NCI-H82 treated with DMSO at 0.1 percent for 48 hours (cell line): Measurements from ENCODE around the gene VDAC1.
"Not testable (repeated sequence)": the region's sequence is repeated elsewhere in the genome, so short reads cannot be mapped to it uniquely, and the experiment has no call there.

Source experiments
- DNase-seq: peaks from one replicate; lab custom pipeline; 2025; ENCODE audit not compliant: unreplicated experiment; lab: John Stamatoyannopoulos, UW

Gene VDAC1

GRCh38 chr5:134004626-134005416 is at the start of gene VDAC1:
VDAC1 (minus strand) TSS chr5:134004975; CDS start chr5:133993012, 11,963 bp downstream.
- DNase-seq: peak; percentile 17

DNA sequence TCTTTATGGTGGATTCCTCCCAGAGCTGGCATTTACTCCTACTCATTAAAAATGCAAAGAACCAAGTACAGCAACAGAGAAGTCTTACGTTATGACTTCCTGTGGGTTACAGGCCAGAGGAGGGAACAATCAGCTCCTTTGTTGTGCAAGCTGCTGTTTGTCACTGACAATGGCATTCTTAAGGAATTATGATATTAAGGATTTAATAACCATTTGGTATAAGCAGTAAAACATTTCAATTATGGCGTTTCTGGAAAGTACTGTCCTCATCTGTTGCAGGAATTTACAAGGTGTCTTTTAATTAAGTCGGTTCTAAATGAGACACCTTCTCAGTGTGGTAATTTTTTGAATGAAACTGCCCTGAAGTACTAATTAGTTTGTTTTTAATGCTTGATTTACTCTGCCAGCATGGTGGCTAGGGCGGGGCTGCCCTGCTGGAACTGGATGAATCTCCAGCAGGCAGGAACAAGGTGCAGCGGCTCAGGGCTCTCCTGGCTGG is 49.1 kb upstream of the VDAC1 start:
- DNase-seq: no peak

- no peak for DNase-seq
Measured at GRCh38 chr5:134053314-134053839, 48.6 kb upstream of the VDAC1 start.

DNA sequence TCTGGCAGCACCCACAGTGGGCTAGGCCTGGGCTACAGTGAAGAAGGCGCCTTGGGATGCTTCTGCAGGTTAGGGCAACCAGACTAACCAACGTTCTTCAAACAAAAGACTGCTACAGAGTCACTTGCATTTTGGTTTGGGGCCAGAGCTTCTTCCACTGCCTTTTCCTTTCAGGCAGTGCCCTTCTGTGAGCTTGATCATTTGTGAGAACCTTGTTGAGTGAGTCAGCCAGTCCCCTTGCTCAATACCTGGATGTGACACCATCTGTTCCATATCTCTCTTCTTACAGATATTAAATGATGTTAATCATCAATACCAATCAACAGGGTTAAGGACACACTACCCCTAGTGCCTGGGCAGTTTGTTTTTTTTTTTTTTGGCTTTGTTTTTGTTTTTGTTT is 46.5 kb upstream of the VDAC1 start:
- DNase-seq: no peak

DNA sequence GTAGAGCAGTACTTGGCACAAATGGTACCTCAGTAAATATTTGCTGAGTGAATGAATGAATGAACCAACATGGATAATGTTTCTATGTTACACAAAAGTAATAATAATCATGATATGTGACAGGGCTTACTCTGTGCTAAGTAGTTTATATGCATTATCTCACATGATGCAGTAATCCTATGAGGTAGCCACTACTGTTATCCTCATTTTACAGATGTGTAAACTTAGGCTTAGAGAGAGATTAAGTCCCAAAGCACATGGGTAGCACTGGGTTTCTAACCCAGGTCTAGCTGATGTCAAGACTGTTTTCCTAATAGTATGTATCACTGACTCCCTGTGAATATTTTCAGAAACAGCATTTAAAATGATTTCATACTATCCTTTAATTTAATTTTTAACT is 44.1 kb upstream of the VDAC1 start:
- DNase-seq: peak; percentile 10

DNA sequence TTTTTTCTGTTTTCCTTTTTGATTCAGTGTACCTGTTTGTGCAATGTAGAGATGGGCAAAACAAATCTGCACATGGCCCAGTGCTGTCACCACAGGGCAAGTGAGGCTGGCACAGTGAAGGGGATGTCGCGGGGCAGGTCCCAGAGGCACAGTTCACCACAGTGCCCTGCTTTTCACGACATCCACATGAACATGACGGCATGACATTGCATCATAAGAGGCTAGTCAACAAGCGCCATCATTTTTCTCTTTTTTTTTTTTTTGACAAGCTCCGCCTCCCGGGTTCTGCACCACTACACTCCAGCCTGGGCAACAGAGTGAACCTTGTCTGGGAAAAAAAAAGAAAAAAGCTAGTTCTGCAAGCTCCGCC is 42.9 kb upstream of the VDAC1 start:
- DNase-seq: no peak

DNA sequence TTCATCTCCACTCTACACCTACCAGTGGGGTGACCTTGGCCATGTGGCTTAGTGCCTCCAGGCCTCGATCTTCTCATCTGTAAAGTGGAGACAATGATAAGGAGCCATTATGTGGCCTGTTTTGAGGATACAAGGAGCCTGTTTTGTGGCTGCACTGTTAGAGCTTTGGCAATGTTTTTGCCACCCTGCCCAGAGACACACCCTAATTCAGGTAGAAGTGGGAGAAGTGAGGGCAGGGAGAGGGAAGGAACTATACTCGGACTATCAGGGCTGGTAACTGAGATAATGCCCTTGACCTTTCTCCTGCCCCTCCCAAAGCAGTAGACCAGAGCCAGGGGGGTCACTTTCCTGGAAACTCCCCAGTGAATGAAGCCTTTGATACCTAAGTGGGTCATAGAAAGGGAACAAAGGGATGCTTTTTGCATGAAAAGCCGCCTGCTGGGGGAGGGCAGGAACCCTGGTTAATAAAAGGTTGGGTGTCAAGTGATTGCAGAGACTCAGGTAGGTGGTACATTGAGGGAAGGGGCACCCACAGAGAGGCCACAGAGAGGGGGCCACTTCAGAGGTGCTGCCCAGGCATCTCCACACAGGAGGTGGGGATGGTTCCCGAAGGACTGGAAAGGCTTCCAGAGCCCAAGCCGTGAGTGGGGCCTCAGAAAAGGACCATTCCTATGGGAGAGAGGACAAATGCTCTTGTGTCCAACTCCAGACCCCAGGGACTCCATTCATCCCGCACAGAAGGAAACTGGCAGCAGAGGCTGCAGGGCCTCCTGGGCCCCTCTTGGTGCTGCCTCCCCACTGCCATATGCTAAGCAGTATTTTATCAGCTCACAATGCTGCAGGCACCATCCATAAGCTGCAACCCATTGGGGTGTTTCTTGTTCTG is 42.3 kb upstream of the VDAC1 start:
- DNase-seq: no peak

DNA sequence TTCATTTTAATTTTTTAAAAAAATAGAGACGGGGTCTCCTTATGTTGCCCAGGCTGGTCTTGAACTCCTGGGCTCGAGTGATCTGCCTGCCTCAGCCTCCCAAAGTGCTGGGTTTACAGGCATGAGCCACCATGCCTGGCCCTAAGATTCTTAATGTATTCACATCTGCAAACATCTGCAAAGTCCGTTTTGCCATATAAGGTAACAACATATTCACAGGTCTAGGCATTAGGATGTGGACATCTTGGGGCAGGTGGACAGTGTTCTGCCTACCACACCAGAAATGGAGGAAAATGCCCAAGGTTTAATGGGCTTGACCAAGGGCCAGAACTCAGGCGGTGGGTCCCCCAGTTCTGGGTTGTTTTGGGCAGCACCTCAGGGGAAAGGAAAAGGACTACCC is 41.6 kb upstream of the VDAC1 start:
- no peak for DNase-seq

DNA sequence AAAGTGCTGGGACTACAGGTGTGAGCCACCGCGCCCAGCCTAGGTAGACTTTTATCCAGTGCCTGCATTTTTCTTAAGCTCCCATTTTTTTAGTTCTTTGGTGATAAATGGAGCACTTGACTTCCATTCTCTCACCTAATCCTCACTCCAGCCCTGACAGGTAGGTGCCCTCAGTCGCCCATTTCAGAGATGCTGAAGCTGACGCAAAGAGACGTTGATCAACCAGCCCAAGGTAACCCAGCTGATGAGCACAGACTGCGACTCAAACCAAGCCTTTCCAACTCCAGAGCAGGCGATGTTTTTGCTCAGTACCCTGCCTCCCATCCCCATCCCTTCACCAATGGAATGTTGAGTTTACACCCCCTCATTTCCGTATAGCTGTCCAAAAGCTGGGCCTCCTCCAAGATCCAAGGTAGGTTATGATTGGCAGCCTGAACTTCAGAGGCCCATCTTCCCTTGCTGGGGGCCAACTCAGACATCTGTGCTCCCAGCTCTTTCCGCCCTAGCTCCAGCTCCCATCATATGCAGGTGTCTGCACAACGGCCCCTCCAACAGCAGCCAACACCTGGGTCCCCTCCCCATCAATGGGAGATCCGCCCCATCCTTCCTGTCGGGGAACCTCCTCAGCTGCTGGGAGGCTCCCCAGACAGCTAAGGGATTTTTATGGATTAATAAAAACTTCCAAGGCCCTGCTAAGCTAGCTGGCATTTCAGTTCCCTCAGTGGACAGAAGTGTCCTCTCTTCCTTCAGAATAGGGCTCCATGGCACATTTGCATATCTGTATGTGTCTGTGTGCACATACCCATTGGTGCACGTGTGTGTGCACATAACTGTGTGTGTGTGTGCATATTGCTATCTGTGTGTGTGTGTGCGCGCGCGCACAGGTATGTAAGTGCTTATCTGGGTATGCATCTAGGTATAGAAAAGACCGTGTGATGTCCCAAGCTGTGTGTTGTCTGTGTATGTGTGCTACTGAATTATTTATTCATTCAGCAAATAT is 39.3 kb upstream of the VDAC1 start:
- no peak for DNase-seq

- DNase-seq: no peak
Measured at GRCh38 chr5:134041570-134042411, 37.0 kb upstream of the VDAC1 start.

GRCh38 chr5:134038138-134038537 is 33.4 kb upstream of the VDAC1 start:
- DNase-seq: no peak

GRCh38 chr5:134037160-134037559 is 32.4 kb upstream of the VDAC1 start:
- no peak for DNase-seq

- no peak for DNase-seq
Measured at GRCh38 chr5:134034326-134034725, 29.6 kb upstream of the VDAC1 start.

DNA sequence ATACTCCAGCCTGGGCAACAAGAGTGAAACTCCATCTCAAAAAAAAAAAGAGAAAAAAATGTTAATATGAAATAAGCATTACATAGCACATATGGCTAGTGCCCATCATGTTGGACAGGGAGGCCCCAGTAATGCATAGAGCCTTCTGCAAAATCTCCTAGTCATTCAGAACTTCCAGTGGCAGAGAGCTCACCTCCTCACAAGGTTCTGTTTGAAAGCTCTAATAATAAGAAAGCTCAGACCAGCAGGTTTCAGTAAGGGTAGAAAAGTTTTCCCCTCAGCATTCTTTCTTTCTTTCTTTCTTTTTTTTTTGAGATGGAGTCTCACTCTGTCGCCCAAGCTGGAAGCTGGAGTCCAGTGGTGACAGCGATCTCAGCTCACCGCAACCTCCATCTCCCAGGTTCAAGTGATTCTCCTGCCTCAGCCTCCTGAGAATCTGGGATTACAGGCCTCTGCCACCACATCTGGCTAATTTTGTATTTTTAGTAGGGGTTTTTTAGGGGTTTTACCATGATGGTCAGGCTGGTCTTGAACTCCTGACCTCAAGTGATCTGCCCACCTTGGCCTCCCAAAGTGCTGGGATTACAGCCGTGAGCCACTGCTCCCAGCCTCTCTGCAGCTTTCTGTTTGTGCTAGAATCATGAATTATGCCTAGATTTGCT is 25.7 kb upstream of the VDAC1 start:
- not testable (repeated sequence) for DNase-seq

DNA sequence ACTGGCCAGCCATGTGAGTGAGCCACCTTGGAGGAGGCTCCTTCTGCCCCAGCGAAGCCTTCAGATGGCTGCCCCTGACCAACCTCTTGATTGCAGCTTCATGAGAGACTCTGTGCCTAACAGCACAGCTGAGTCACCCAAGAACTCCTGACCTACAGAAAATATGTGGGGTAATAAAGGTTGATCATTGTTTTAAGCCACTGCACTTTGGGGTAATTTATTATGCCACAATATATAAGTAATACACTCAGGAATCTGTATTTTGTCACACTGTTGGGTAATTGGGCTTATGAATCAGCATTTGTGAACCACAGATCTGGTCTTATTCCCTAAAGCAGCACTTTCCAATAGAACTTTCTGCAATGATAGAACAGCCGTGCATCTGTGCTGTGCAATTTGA is 24.4 kb upstream of the VDAC1 start:
- no peak for DNase-seq

DNA sequence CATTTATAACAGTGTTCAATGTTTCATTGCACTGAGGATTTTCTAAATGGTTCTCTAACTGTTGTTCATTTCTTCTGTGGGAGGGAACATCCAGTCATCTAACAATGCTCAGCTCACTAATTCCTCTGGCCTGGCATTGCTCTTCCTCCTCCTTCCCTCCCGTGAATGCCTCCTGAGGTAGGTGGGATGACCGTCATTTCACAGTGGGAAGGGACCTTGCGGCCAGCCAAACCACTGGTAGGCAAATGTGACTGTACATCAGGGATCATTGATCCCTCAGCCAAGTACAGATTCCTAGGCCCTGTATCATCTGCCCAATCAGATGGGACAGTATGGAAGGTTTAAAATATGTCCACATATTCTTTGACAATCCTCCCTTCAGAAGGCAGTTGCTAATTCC is 23.7 kb upstream of the VDAC1 start:
- DNase-seq: no peak

DNA sequence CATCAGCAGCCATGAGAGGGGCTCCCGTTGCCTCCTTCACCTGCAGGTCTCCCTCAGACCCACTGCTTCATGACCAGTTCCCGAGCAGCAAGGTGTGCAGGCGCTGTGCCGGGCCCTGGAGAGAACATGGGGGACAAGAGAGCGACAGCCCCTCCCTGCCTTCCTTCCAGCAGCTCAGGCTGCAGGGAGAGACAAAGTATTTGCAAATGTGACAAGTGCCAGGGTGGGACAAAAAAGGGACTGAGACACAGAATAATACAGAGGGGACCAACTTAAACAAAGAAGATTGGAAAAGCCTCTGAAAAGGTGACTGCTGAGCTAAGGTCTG is 22.5 kb upstream of the VDAC1 start:
- DNase-seq: no peak

DNA sequence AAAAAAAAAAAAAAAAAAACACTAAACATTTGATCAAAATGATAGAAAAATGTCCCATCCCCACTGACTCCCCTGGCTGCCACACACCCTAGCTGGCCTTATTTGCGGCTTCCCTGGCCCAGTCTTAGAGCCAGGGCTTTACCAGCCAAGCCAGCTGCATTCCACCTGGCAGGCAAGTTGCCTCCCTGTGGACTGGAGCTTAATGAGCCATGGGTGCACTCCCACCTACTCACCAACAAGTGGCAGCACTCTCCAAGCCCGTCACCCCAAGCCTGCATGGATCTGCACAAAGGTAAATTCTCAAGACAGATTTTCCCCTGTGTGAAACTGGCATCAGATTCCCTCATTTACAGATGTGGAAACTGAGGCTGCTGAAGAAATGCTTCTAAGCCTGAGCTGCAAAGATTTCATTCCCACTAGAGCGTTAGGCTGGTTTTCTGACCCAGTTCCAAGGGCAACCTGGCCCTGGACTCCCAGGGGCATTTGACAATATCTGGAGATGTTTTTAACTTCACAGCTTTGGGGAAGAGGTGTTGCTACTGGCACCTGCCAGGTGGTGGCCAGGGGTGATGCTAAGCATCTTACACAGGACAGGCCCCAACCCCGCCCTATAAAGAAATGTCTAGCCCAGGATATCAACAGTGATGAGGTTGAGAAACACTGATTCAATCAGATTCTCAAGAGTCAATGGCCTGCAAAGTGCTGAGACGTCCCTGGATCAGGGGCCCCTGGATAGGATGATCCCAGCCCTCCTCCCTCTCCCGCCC is 21.9 kb upstream of the VDAC1 start:
- DNase-seq: peak; percentile 59

DNA sequence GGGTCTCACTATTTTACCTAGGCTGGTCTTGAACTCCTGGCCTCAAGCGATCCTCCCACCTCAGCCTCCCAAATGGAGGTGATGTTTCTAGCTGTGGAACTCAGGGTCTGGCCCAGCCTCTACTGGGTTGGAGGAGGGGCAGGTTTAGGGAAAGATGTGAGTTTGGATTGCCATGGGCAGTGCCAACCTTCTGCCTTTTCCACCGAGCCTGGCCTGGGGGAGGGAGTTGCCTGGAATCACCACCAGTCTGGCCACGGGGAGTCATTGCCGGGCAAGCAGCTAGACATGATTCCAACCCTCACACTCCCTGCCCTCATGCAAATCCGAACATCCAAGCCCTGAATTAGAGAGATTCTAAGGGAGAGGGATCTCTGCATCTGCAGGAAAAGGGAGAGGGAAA is 21.0 kb upstream of the VDAC1 start:
- DNase-seq: no peak
